Trophoblast cell (in vitro differentiated cells and primary cell): ENCODE results near the gene ZMYND8.

ENCODE experiments used
- DNase-seq, 2 donors: peaks; one replicate each; pipeline ENCODE4 v3.0.0-alpha.2; 2016
- H2AFZ ChIP-seq: 2 replicates; pipeline ENCODE4 v1.6.1; 2013; ENCODE audit warnings: low read length, moderate library complexity, mild to moderate bottlenecking; ENCODE audit not compliant: insufficient read depth, poor library complexity
- H2AK5ac ChIP-seq: 2 replicates; pipeline ENCODE4 v1.6.1; 2013; ENCODE audit warnings: mild to moderate bottlenecking, low read length
- H2BK120ac ChIP-seq: 2 replicates; pipeline ENCODE4 v1.6.1; 2013; ENCODE audit warnings: low read length, mild to moderate bottlenecking, moderate library complexity; ENCODE audit not compliant: insufficient read depth, poor library complexity
- H2BK12ac ChIP-seq: 2 replicates; pipeline ENCODE4 v1.6.1; 2013; ENCODE audit warnings: mild to moderate bottlenecking, low read length, moderate library complexity
- H2BK5ac ChIP-seq: 2 replicates; pipeline ENCODE4 v1.6.1; 2013; ENCODE audit warnings: low read length, low read depth, moderate library complexity, mild to moderate bottlenecking; ENCODE audit not compliant: poor library complexity
- H3K14ac ChIP-seq: 2 replicates; pipeline ENCODE4 v1.6.1; 2013; ENCODE audit warnings: mild to moderate bottlenecking, low read length
- H3K18ac ChIP-seq: 2 replicates; pipeline ENCODE4 v1.6.1; 2013; ENCODE audit warnings: mild to moderate bottlenecking, low read length
- H3K23ac ChIP-seq: 2 replicates; pipeline ENCODE4 v1.6.1; 2013; ENCODE audit warnings: low read length
- H3K27ac ChIP-seq: 2 replicates; pipeline ENCODE4 v1.5.1; 2013; ENCODE audit warnings: low read depth, mild to moderate bottlenecking, inconsistent platforms, low read length, moderate library complexity
- H3K27me3 ChIP-seq: 2 replicates; pipeline ENCODE4 v1.6.1; 2013; ENCODE audit warnings: inconsistent platforms, mild to moderate bottlenecking, low read length, moderate library complexity; ENCODE audit not compliant: insufficient read depth
- H3K36me3 ChIP-seq, 2 experiments: 1 replicate in 1 of 2; 2 replicates in 1 of 2; pipeline ENCODE4 v1.6.1; 2013; ENCODE audit warnings: low read length in 2 of 2, mild to moderate bottlenecking in 2 of 2, moderate library complexity in 1 of 2; ENCODE audit not compliant: insufficient read depth in 2 of 2, control insufficient read depth in 1 of 2
- H3K4ac ChIP-seq: 2 replicates; pipeline ENCODE4 v1.6.1; 2013; ENCODE audit warnings: low read depth, mild to moderate bottlenecking, low read length, moderate library complexity
- H3K4me1 ChIP-seq, 2 experiments: 1 replicate in 1 of 2; 2 replicates in 1 of 2; pipeline ENCODE4 v1.6.1; 2013; ENCODE audit warnings: low read length in 2 of 2, mild to moderate bottlenecking in 2 of 2, moderate library complexity in 1 of 2; ENCODE audit not compliant: insufficient read depth in 2 of 2, control insufficient read depth in 1 of 2
- H3K4me2 ChIP-seq: 2 replicates; pipeline ENCODE4 v1.6.1; 2013; ENCODE audit warnings: inconsistent platforms, mild to moderate bottlenecking, low read length, moderate library complexity
- H3K4me3 ChIP-seq: 2 replicates; pipeline ENCODE4 v1.5.1; 2013; ENCODE audit warnings: mild to moderate bottlenecking, low read depth, low read length, inconsistent platforms
- H3K79me1 ChIP-seq: one replicate; pipeline ENCODE4 v1.6.1; 2013; ENCODE audit warnings: low read length
- H3K79me2 ChIP-seq: 2 replicates; pipeline ENCODE4 v1.6.1; 2013; ENCODE audit warnings: low read length, mild to moderate bottlenecking; ENCODE audit not compliant: control insufficient read depth, insufficient read depth, poor library complexity
- H3K9ac ChIP-seq: 2 replicates; pipeline ENCODE4 v1.6.1; 2013; ENCODE audit warnings: mild to moderate bottlenecking, low read length
- H3K9me3 ChIP-seq: 2 replicates; pipeline ENCODE4 v1.6.1; 2013; ENCODE audit warnings: low read depth, mild to moderate bottlenecking, control low read depth, inconsistent platforms, low read length; ENCODE audit not compliant: insufficient read depth
- H4K12ac ChIP-seq: 2 replicates; pipeline ENCODE4 v1.6.1; 2013; ENCODE audit warnings: low read depth, mild to moderate bottlenecking, low read length, moderate library complexity
- H4K8ac ChIP-seq: 2 replicates; pipeline ENCODE4 v1.6.1; 2013; ENCODE audit warnings: low read depth, mild to moderate bottlenecking, low read length, moderate library complexity
- H4K91ac ChIP-seq: one replicate; pipeline ENCODE4 v1.6.1; 2013; ENCODE audit warnings: low read depth, mild to moderate bottlenecking, low read length, moderate library complexity
- WGBS: extraction: QIAGEN DNeasy Blood & Tissue Kit; methylation state at CpG from one replicate; pipeline ENCODE4 v1.1.7; 2013; ENCODE audit warnings: missing lambda C conversion rate; ENCODE audit not compliant: insufficient read length, insufficient coverage; ENCODE audit errors: extremely low coverage; 5-methylcytosine and 5-hydroxymethylcytosine counted together

ZMYND8 gene

DNA sequence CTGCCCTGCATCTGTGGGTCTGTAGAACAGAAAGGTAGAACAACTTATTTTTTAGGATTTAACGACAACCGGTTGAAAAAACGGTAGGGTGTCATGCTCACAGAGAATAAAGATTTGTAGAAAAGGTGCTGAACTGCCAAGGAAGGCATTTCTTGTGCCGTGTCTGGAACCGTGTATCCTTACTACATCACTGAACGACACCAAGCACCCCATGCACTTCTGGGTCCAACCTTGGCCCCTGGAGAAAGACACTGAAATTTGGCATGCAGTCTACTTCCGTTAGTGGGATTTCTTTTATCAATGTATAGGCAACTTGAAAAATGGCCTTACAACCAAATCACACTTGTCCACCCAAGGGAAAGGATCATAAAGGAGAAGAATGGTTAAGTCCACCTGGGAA lies 145.5 kb downstream of the ZMYND8 start:
- Histone ChIP-seq H3K9me3 (no peaks in the 10 kb centered on the region), H4K12ac (no peak overlapping the region), H2BK120ac (no peak overlapping the region), H3K27ac (no peak overlapping the region), H2AK5ac (no peak overlapping the region), H3K4ac (no peak overlapping the region), H4K8ac (no peak overlapping the region), H3K4me3 (no peak overlapping the region), H3K36me3 (peaks cover 45 to 60% of the 10 kb centered on the region in 2 experiments), H3K23ac (no peak overlapping the region), H3K4me1 (peaks cover 0 to 2% of the 10 kb centered on the region in 2 experiments), H2AFZ (no peak overlapping the region), H2BK5ac (no peak overlapping the region), H3K14ac (no peak overlapping the region), H3K79me2 (no peaks in the 10 kb centered on the region), H4K91ac (no peak overlapping the region), H3K27me3 (no peaks in the 10 kb centered on the region), H3K9ac (no peak overlapping the region), H3K4me2 (no peak overlapping the region), H3K79me1 (no peaks in the 10 kb centered on the region), H2BK12ac (no peak overlapping the region), H3K18ac (no peak overlapping the region)
- no CpG with 5 or more reads among the region's 7 CpGs for WGBS
- DNase-seq: no peak

DNA sequence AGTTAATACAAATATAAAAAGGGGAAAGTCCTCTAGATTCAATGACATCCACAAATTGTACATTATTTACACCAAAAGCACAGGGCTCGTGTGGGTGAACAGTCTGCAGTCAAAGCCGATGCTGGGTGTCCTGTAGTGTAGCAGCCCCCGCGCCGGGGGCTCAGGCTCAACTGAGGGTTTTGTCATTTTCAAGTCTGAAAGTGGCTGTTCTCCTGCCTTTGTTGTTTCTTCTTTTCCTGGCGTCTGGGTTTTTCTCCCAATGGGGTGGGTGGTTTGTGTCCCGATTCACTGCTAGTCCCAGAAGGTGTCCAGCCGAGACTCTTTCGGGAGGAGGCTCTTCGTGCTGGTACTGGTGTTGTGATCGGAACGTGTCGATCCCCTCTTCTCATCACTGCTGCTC lies 146.0 kb downstream of the ZMYND8 start:
- Histone ChIP-seq H3K4me1 (peaks cover 0 to 6% of the 10 kb centered on the region in 2 experiments), H3K9me3 (no peaks in the 10 kb centered on the region), H3K4me3 (no peak overlapping the region), H3K18ac (no peak overlapping the region), H3K23ac (no peak overlapping the region), H3K79me1 (no peaks in the 10 kb centered on the region), H3K4me2 (no peak overlapping the region), H2BK12ac (no peak overlapping the region), H4K91ac (no peak overlapping the region), H3K27ac (no peak overlapping the region), H2AK5ac (no peak overlapping the region), H2BK120ac (no peak overlapping the region), H4K12ac (no peak overlapping the region), H2AFZ (no peak overlapping the region), H2BK5ac (no peak overlapping the region), H3K36me3 (peaks cover 41 to 55% of the 10 kb centered on the region in 2 experiments), H3K9ac (no peak overlapping the region), H3K27me3 (no peaks in the 10 kb centered on the region), H3K14ac (no peak overlapping the region), H3K79me2 (no peaks in the 10 kb centered on the region), H4K8ac (no peak overlapping the region), H3K4ac (no peak overlapping the region)
- WGBS: no CpG with 5 or more reads among the region's 13 CpGs
- no peak for DNase-seq

DNA sequence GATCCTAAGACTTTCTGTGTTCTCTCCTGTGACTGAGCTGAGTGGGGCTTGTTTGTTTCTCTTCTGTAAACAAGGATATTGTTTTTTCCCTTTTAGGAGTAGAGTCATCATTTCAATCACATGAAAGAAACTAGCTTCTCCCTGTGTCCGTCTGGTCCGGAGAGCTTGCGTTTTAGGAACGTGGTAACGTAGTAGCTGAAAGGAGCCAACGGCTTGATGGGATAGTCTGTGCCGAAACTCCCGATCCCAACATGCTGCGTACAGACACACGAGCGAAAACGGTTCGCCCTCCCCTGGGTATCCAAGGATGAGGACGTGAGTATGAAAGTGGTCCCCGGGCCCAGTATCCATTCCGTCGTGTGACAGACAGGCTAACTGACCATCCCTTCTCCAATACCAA lies 146.5 kb downstream of the ZMYND8 start:
- H2BK5ac ChIP-seq: no peak overlapping the region
- no peak overlapping the region for H3K23ac ChIP-seq
- no peak overlapping the region for H2BK120ac ChIP-seq
- H3K27me3 ChIP-seq: no peaks in the 10 kb centered on the region
- no CpG with 5 or more reads among the region's 17 CpGs for WGBS
- H3K27ac ChIP-seq: no peak overlapping the region
- no peaks in the 10 kb centered on the region for H3K79me1 ChIP-seq
- H3K9ac ChIP-seq: no peak overlapping the region
- H3K4me1 ChIP-seq: peaks cover 0 to 7% of the 10 kb centered on the region in 2 experiments
- no peak overlapping the region for H4K8ac ChIP-seq
- H3K4me2 ChIP-seq: no peak overlapping the region
- H3K79me2 ChIP-seq: no peaks in the 10 kb centered on the region
- no peaks in the 10 kb centered on the region for H3K9me3 ChIP-seq
- no peak overlapping the region for H4K12ac ChIP-seq
- H2BK12ac ChIP-seq: no peak overlapping the region
- no peak overlapping the region for H4K91ac ChIP-seq
- H3K36me3 ChIP-seq: peaks cover 41 to 55% of the 10 kb centered on the region in 2 experiments
- no peak for DNase-seq
- H2AFZ ChIP-seq: no peak overlapping the region
- no peak overlapping the region for H2AK5ac ChIP-seq
- no peak overlapping the region for H3K4me3 ChIP-seq
- H3K4ac ChIP-seq: no peak overlapping the region
- no peak overlapping the region for H3K14ac ChIP-seq
- no peak overlapping the region for H3K18ac ChIP-seq

DNA sequence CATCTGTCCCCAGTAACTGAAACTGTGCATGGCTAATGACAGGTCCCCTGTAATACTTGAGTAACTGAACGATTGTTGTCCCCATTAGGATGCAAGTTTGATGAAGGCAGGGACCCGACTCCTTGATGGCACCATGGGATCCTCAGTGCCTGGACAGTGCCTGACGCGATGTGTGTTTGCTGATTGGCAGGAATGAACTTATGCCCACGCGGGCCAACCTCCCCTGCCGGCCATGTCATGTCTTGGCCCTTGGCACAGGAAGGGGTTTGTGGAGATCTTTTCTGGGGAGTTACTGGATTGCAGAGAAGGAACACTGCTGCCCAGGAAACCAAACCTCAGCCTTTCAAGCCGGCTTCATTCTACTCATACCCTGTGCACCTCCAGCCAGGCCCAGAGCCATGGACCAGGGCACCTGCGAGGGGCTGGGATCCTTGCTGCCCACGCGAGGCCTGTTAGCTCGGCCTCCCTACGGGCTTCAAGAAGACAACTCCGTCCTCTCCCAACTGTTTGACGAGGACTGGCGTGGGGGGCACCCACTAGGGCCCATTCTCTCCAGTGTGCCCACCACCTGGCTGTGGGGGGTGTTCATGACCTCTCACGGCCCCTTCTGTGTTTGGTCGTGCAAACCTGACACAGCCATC lies 147.8 kb downstream of the ZMYND8 start:
- no peak overlapping the region for H4K12ac ChIP-seq

More for the DNA sequence above, 147.8 kb downstream of the ZMYND8 start:
- H3K36me3 ChIP-seq: peaks cover 33 to 46% of the 10 kb centered on the region in 2 experiments
- no peak overlapping the region for H4K8ac ChIP-seq
- H3K23ac ChIP-seq: no peak overlapping the region
- DNase-seq: no peak
- no peak overlapping the region for H2AK5ac ChIP-seq
- no peak overlapping the region for H3K14ac ChIP-seq
- H3K4ac ChIP-seq: no peak overlapping the region
- no peak overlapping the region for H3K18ac ChIP-seq
- no peak overlapping the region for H3K4me3 ChIP-seq
- no CpG with 5 or more reads among the region's 18 CpGs for WGBS
- no peaks in the 10 kb centered on the region for H3K9me3 ChIP-seq
- no peak overlapping the region for H2AFZ ChIP-seq
- no peak overlapping the region for H3K27ac ChIP-seq
- H3K4me2 ChIP-seq: no peak overlapping the region
- H3K4me1 ChIP-seq: peaks cover 2 to 13% of the 10 kb centered on the region in 2 experiments
- H2BK12ac ChIP-seq: no peak overlapping the region
- no peaks in the 10 kb centered on the region for H3K79me2 ChIP-seq
- H3K79me1 ChIP-seq: no peaks in the 10 kb centered on the region
- H3K9ac ChIP-seq: no peak overlapping the region
- no peak overlapping the region for H4K91ac ChIP-seq
- no peak overlapping the region for H2BK5ac ChIP-seq
- H2BK120ac ChIP-seq: no peak overlapping the region
- no peaks in the 10 kb centered on the region for H3K27me3 ChIP-seq
